Mesodermal cell (in vitro differentiated cells): ENCODE results near the gene NR1H3.
"Not testable (repeated sequence)": the region's sequence is repeated elsewhere in the genome, so short reads cannot be mapped to it uniquely, and the experiment has no call there.

Experiments
- H3K27ac ChIP-seq: 2 replicates; pipeline ENCODE4 v1.7.0; 2013; ENCODE audit warnings: mild to moderate bottlenecking, low read depth, low read length, moderate library complexity; ENCODE audit not compliant: severe bottlenecking
- H3K36me3 ChIP-seq: 2 replicates; pipeline ENCODE4 v1.7.1; 2013; ENCODE audit warnings: mild to moderate bottlenecking, low read length, moderate library complexity; ENCODE audit not compliant: control insufficient read depth, insufficient read depth
- H3K4me1 ChIP-seq: one replicate; pipeline ENCODE4 v1.7.1; 2013; ENCODE audit warnings: mild to moderate bottlenecking, low read length; ENCODE audit not compliant: insufficient read depth, control insufficient read depth, poor library complexity, severe bottlenecking
- H3K4me3 ChIP-seq: 2 replicates; pipeline ENCODE4 v1.7.0; 2013; ENCODE audit warnings: low read length, control low read depth, mild to moderate bottlenecking; ENCODE audit not compliant: insufficient read depth, poor library complexity, severe bottlenecking; ENCODE audit errors: extremely low read depth
- H3K9me3 ChIP-seq: 2 replicates; pipeline ENCODE4 v1.7.1; 2013; ENCODE audit warnings: mild to moderate bottlenecking, low read length, moderate library complexity; ENCODE audit not compliant: control insufficient read depth
- WGBS, 2 experiments: methylation state at CpG; one replicate each; pipeline ENCODE4 v1.1.5; 2013; ENCODE audit warnings: missing lambda C conversion rate in 2 of 2; ENCODE audit not compliant: insufficient coverage in 2 of 2; 5-methylcytosine and 5-hydroxymethylcytosine counted together

The NR1H3 gene

GRCh38 chr11:47302853-47303252 is 45.1 kb downstream of the NR1H3 start:
- Histone ChIP-seq H3K27ac (no peak overlapping the region), H3K9me3 (peaks cover 14% of the 10 kb centered on the region), H3K4me3 (no peak overlapping the region), H3K4me1 (no peaks in the 10 kb centered on the region), H3K36me3 (peaks cover 90% of the 10 kb centered on the region)
- WGBS, 2 experiments = 100% methylated on average over 1 of the region's 1 CpG; no CpG with 5 or more reads in 1 of the 2 experiments

- Histone ChIP-seq H3K9me3 (peaks cover 8% of the 10 kb centered on the region), H3K4me1 (no peaks in the 10 kb centered on the region), H3K27ac (no peak overlapping the region), H3K36me3 (peaks cover 91% of the 10 kb centered on the region), H3K4me3 (no peak overlapping the region)
- 92 to 96% methylated on average over 3 of the region's 3 CpGs for WGBS, 2 experiments
These were observed 48.1 kb downstream of the NR1H3 start for GRCh38 chr11:47305734-47306483.

- Histone ChIP-seq H3K9me3 (peaks cover 8% of the 10 kb centered on the region), H3K4me3 (no peak overlapping the region), H3K4me1 (no peaks in the 10 kb centered on the region), H3K27ac (no peak overlapping the region), H3K36me3 (peaks cover 93% of the 10 kb centered on the region)
- no CpG with 5 or more reads among the region's 1 CpG for WGBS, 2 experiments
These were observed 48.7 kb downstream of the NR1H3 start for GRCh38 chr11:47306484-47306844.

GRCh38 chr11:47308050-47308823 is 50.4 kb downstream of the NR1H3 start:
- Histone ChIP-seq H3K36me3 (peaks cover 92% of the 10 kb centered on the region), H3K27ac (no peak overlapping the region), H3K4me3 (no peak overlapping the region), H3K9me3 (no peaks in the 10 kb centered on the region), H3K4me1 (no peaks in the 10 kb centered on the region)
- 79 to 96% methylated on average over 4 to 5 of the region's 6 CpGs for WGBS, 2 experiments

GRCh38 chr11:47314992-47315391 is 57.2 kb downstream of the NR1H3 start:
- peaks cover 81% of the 10 kb centered on the region for H3K36me3 ChIP-seq
- no peaks in the 10 kb centered on the region for H3K4me1 ChIP-seq
- H3K27ac ChIP-seq = no peak overlapping the region
- no peak overlapping the region for H3K4me3 ChIP-seq
- no peaks in the 10 kb centered on the region for H3K9me3 ChIP-seq
- 94 to 100% methylated on average over 3 to 4 of the region's 5 CpGs for WGBS, 2 experiments

GRCh38 chr11:47316501-47316900 is 58.7 kb downstream of the NR1H3 start:
- not testable (repeated sequence) for H3K4me1 ChIP-seq, H3K4me3 ChIP-seq, H3K9me3 ChIP-seq, H3K27ac ChIP-seq
- WGBS, 2 experiments = 94 to 98% methylated on average over 6 of the region's 8 CpGs
- peaks cover 68% of the 10 kb centered on the region for H3K36me3 ChIP-seq

- Histone ChIP-seq H3K9me3 (no peaks in the 10 kb centered on the region), H3K4me3 (no peak overlapping the region), H3K36me3 (peaks cover 69% of the 10 kb centered on the region), H3K27ac (no peak overlapping the region), H3K4me1 (no peaks in the 10 kb centered on the region)
- 89 to 100% methylated on average over 2 to 4 of the region's 5 CpGs for WGBS, 2 experiments
These were observed 59.5 kb downstream of the NR1H3 start for GRCh38 chr11:47317064-47317828.

GRCh38 chr11:47318166-47318565 is 60.4 kb downstream of the NR1H3 start:
- WGBS, 2 experiments = 83 to 100% methylated on average over 1 of the region's 2 CpGs
- no peaks in the 10 kb centered on the region for H3K9me3 ChIP-seq
- no peaks in the 10 kb centered on the region for H3K4me1 ChIP-seq
- H3K4me3 ChIP-seq = no peak overlapping the region
- H3K27ac ChIP-seq = no peak overlapping the region
- H3K36me3 ChIP-seq = peaks cover 66% of the 10 kb centered on the region
